ENCODE data around the gene MTHFSD. TPM values are rescaled to one million over a fixed set of nuclear protein-coding genes. Genes with fewer than 3 reads are reported as not detected.
"Not testable (repeated sequence)": the region's sequence is repeated elsewhere in the genome, so short reads cannot be mapped to it uniquely, and the experiment has no call there.

Gene MTHFSD
- total RNA-seq, 3 donors from 2014 or later: 15.8 to 30.2 (median 27.7) TPM

DNA sequence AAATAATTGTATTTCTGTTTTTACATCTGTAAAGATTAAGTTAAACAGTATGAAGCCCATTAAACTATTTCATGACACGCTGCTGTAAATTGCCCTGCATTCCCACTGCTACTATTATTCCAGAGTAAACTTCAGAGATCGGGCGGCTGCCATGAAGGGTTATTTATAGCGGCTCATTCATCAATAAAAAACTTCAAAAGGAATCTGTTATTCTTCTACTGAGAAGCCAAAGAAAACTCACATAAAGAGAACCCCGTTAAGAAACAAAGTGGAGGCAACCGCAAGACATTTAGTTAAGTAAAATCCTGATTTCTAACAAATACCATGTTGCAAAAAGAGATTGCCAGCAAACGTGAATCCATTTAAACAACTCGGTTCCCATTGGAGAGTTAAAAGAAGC is 39.7 kb upstream of the MTHFSD start:
- Histone ChIP-seq H3K36me3 (no peaks in the 10 kb centered on the region), H3K4me3 (no peak overlapping the region), H3K27me3 (peaks cover 0 to 55% of the 10 kb centered on the region in 2 donors), H3K9me3 (no peaks in the 10 kb centered on the region), H3K27ac (no peak overlapping the region), H3K4me1 (no peaks in the 10 kb centered on the region)
- DNase-seq (ENCODE audit: low spot score in 2 of 2): no peak
- intact Hi-C loops (cut with DNase I; ENCODE audit: low total_unique reads): no loop called here
- TF ChIP-seq POLR2A (IDR thresholded peaks at IDR 0.05) (no peak), POLR2AphosphoS5 (IDR thresholded peaks at IDR 0.05) (no peak)
- TF ChIP-seq, protein P1, sequence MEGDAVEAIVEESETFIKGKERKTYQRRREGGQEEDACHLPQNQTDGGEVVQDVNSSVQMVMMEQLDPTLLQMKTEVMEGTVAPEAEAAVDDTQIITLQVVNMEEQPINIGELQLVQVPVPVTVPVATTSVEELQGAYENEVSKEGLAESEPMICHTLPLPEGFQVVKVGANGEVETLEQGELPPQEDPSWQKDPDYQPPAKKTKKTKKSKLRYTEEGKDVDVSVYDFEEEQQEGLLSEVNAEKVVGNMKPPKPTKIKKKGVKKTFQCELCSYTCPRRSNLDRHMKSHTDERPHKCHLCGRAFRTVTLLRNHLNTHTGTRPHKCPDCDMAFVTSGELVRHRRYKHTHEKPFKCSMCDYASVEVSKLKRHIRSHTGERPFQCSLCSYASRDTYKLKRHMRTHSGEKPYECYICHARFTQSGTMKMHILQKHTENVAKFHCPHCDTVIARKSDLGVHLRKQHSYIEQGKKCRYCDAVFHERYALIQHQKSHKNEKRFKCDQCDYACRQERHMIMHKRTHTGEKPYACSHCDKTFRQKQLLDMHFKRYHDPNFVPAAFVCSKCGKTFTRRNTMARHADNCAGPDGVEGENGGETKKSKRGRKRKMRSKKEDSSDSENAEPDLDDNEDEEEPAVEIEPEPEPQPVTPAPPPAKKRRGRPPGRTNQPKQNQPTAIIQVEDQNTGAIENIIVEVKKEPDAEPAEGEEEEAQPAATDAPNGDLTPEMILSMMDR (IDR thresholded peaks at IDR 0.05): no peak

DNA sequence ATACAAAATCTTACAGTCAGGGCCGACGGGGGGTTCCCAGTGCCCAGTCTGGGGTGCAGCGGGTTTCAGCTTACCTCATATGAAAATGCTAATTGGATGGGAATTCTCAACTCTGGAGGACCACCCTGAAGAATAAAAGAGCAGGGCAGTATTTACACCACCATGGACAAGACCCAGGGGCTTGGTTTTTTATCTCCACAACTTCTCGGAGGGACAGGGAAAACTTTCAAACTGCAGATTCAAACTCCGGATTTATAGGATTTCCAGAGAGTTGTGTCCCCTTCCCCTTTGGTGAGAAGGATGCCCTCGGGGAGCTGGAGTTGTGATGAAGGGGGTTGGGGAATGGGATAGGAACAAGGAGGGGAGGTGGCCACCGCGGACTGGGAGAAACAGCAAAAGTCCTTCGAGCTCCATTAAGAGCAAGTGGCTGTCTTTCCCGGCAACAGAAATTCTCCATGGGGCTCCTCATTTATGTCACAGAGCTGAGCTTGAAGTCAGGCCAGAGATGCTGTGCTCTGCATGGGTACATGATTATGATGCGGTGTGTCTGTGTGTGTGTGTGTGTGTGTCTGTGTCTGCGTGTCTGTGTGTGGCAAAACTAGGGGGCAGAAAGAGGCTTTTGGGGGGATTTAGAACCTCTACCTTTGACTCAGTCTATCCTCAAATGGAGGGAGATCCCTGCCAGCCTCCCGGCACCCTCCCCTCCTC is 39.0 kb upstream of the MTHFSD start:
- no peak for DNase-seq (ENCODE audit: low spot score in 2 of 2)
- intact Hi-C loops (cut with DNase I; ENCODE audit: low total_unique reads): loop anchor here (1.0 kb wide), 1 partner anchor 26 kb away; no protein-coding TSS in a partner anchor
- no peaks in the 10 kb centered on the region for H3K9me3 ChIP-seq
- TF ChIP-seq, protein P1 (IDR thresholded peaks at IDR 0.05): no peak
- TF ChIP-seq POLR2A (IDR thresholded peaks at IDR 0.05) (no peak), POLR2AphosphoS5 (IDR thresholded peaks at IDR 0.05) (no peak)
- no peaks in the 10 kb centered on the region for H3K36me3 ChIP-seq
- no peak overlapping the region for H3K27ac ChIP-seq
- no peak overlapping the region for H3K4me3 ChIP-seq
- H3K4me1 ChIP-seq: no peaks in the 10 kb centered on the region
- peaks cover 0 to 61% of the 10 kb centered on the region in 2 donors for H3K27me3 ChIP-seq

DNA sequence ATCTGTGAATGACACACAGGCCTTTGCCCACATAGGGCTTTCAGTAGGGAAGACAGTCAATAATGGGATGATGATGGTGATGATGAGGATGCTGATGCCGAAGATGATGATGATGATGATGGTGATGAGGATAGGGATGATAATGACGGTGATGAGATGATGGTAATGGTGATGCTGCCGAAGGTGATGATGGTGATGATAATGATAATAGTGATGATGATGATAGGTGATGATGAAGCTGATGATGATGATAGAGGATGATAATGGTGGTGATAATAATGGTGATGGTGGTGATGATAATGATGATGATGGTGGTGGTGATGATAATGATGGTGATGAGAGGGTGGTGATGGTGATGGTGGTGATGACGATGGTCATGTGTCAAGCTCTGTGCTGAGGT is 36.2 kb upstream of the MTHFSD start:
- H3K9me3 ChIP-seq: no peaks in the 10 kb centered on the region
- DNase-seq (ENCODE audit: low spot score in 2 of 2): no peak
- H3K4me3 ChIP-seq: no peak overlapping the region
- H3K27ac ChIP-seq: no peak overlapping the region
- TF ChIP-seq POLR2AphosphoS5 (IDR thresholded peaks at IDR 0.05) (no peak), POLR2A (IDR thresholded peaks at IDR 0.05) (no peak)
- TF ChIP-seq, protein P1 (IDR thresholded peaks at IDR 0.05): no peak
- no peaks in the 10 kb centered on the region for H3K36me3 ChIP-seq
- H3K4me1 ChIP-seq: no peaks in the 10 kb centered on the region
- intact Hi-C loops (cut with DNase I; ENCODE audit: low total_unique reads): no loop called here
- peaks cover 0 to 49% of the 10 kb centered on the region in 2 donors for H3K27me3 ChIP-seq

DNA sequence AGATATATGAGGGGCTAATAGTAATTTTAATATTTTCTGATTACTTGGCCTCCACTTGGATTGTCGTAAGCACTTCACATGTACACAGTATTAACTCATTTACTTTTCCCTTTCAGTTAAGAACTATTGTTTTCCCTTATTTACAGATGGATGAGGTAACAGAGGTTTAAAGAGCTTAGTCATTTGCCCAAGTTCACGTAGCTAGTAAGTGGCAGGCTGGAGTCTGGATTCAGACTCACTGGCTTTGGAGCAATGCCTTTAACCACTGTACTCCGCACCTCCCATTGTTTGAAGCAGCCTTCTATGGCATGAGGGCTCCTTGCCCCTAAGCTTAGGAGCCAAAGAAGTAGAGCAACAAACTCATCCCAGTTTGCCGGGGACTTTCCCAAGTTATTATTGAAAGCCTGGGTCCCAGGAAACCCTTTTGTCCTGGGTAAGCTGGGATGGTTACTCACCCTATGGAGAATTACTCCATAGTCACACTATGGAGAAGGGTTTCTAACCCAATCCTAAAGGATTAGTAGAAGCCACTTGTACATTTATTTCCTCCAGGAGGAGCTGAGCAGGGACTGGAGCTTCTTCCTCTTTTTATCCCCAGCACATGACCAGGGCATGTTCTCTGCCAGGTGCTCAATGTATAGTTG is 35.6 kb upstream of the MTHFSD start:
- DNase-seq (ENCODE audit: low spot score in 2 of 2): no peak
- H3K36me3 ChIP-seq: no peaks in the 10 kb centered on the region
- H3K27me3 ChIP-seq: peaks cover 0 to 45% of the 10 kb centered on the region in 2 donors
- no peaks in the 10 kb centered on the region for H3K4me1 ChIP-seq
- TF ChIP-seq, protein P1 (IDR thresholded peaks at IDR 0.05): no peak
- no peak for TF ChIP-seq POLR2A (IDR thresholded peaks at IDR 0.05)
- TF ChIP-seq POLR2AphosphoS5 (IDR thresholded peaks at IDR 0.05): no peak
- no peak overlapping the region for H3K27ac ChIP-seq
- intact Hi-C loops (cut with DNase I; ENCODE audit: low total_unique reads): no loop called here
- H3K4me3 ChIP-seq: no peak overlapping the region
- no peaks in the 10 kb centered on the region for H3K9me3 ChIP-seq

DNA sequence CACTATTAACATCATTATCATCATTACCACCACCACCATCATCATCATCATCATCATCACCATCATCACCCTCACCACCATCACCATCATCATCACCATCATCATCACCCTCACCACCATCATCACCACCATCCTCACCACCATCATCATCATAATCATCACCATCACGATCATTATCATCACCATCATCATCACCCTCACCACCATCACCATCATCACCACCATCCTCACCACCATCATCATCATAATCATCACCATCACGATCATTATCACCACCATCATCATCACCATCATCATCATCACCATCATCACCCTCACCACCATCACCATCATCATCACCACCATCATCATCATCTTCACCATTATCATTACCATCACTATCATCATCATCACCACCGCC is 32.9 kb upstream of the MTHFSD start:
- intact Hi-C loops (cut with DNase I; ENCODE audit: low total_unique reads); DNase-seq (ENCODE audit: low spot score in 2 of 2); H3K27ac ChIP-seq; H3K4me1 ChIP-seq; H3K9me3 ChIP-seq; H3K4me3 ChIP-seq; H3K36me3 ChIP-seq: not testable (repeated sequence)
- peaks cover 0 to 24% of the 10 kb centered on the region in 2 donors for H3K27me3 ChIP-seq

All from breast epithelium (tissue), 4 donors.